GM12878 (cell line): ENCODE data around the gene RHBG. TPM values are rescaled to one million over a fixed set of nuclear protein-coding genes. Genes with fewer than 3 reads are reported as not detected.

Source experiments
- ATAC-seq: fragments of 200-7000 bp; cut with Tn5 transposase; 3 replicates; pipeline ENCODE4 v1.9.1; 2020; ENCODE audit warnings: mild to moderate bottlenecking, moderate library complexity
- BruUV-seq: library from RNA; stranded (reverse); fragments of 400-500 nt; replicated peaks from 2 replicates; lab custom pipeline; 2021; lab: Mats Ljungman, UMichigan
- CTCF ChIA-PET: fragments of 300-600 bp; sonication (Branson Sonifier 250); formaldehyde crosslinking; extraction: SDS; loops from one replicate; lab custom pipeline; 2021; ENCODE audit warnings: inconsistent platforms; lab: Yijun Ruan, JAX
- POLR2A ChIA-PET: fragments of 350-600 bp; formaldehyde crosslinking; extraction: SDS; loops from one replicate; lab custom pipeline; 2021; ENCODE audit warnings: inconsistent platforms; lab: Charles Lee
- RAD21 ChIA-PET: fragments of 300-600 bp; sonication (Branson Sonifier 250); formaldehyde crosslinking; loops from one replicate; lab custom pipeline; 2023; ENCODE audit warnings: antibody characterized with exemption; ENCODE audit not compliant: unreplicated experiment; lab: Charles Lee
- SMC1A ChIA-PET: fragments of 300-600 bp; sonication (Branson Sonifier 250); formaldehyde crosslinking; loops from one replicate; lab custom pipeline; 2023; ENCODE audit not compliant: unreplicated experiment, uncharacterized antibody; lab: Charles Lee
- DNase-seq: peaks from one replicate; pipeline ENCODE4 v3.0.0-alpha.2; 2011; ENCODE audit warnings: low read depth, low spot score
- FAIRE-seq: peaks from 3 replicates; lab custom pipeline; 2011; peaks lifted over from hg19 to GRCh38; lab: Jason Lieb, UNC
- H2AFZ ChIP-seq: 2 replicates; pipeline ENCODE4 v1.6.0; 2011; ENCODE audit warnings: low read depth, low read length, control low read depth; ENCODE audit not compliant: control insufficient read depth
- H3K27ac ChIP-seq: 2 replicates; pipeline ENCODE4 v1.5.1; 2011; ENCODE audit warnings: control low read depth; ENCODE audit not compliant: control insufficient read depth, insufficient read depth
- H3K27me3 ChIP-seq, 2 experiments: replicated peaks in 1 of 2; 2 replicates each; pipeline versions ENCODE4 v1.6.0 to v1.6.1; 2011; ENCODE audit warnings: low read length in 1 of 2; ENCODE audit not compliant: control insufficient read depth in 2 of 2, insufficient read depth in 2 of 2
- H3K36me3 ChIP-seq, 2 experiments: 2 replicates each; pipeline ENCODE4 v1.5.1; 2011; ENCODE audit warnings: low read length in 1 of 2; ENCODE audit not compliant: control insufficient read depth in 2 of 2, insufficient read depth in 2 of 2
- H3K4me1 ChIP-seq: 2 replicates; pipeline ENCODE4 v1.6.1; 2011; ENCODE audit warnings: mild to moderate bottlenecking, low read length, moderate library complexity, mixed read lengths; ENCODE audit not compliant: control insufficient read depth, insufficient read depth
- H3K4me2 ChIP-seq: 2 replicates; pipeline ENCODE4 v1.6.0; 2011; ENCODE audit warnings: control low read depth; ENCODE audit not compliant: control insufficient read depth, insufficient read depth
- H3K4me3 ChIP-seq: fragments of 200-600 bp; sonication (generic); 2 replicates; pipeline ENCODE4 v1.5.1; 2016
- H3K79me2 ChIP-seq: 2 replicates; pipeline ENCODE4 v1.6.0; 2011; ENCODE audit warnings: low read length; ENCODE audit not compliant: control insufficient read depth, insufficient read depth
- H3K9ac ChIP-seq: 2 replicates; pipeline ENCODE4 v1.8.0; 2011; ENCODE audit warnings: low read length, control low read depth, mixed read lengths; ENCODE audit not compliant: control insufficient read depth, insufficient read depth
- H3K9me3 ChIP-seq: replicated peaks from 3 replicates; pipeline ENCODE4 v1.5.1; 2011; ENCODE audit warnings: mild to moderate bottlenecking, low read length; ENCODE audit not compliant: control insufficient read depth, insufficient read depth
- H4K20me1 ChIP-seq: 2 replicates; pipeline ENCODE4 v1.6.0; 2011; ENCODE audit not compliant: control insufficient read depth, insufficient read depth
- BACH1 ChIP-seq: fragments of 450-650 bp; IDR thresholded peaks from 2 replicates; pipeline ENCODE4 v1.6.1; 2017; ENCODE audit warnings: mild to moderate bottlenecking, borderline replicate concordance
- IKZF1 ChIP-seq: fragments of 450-650 bp; conservative IDR thresholded peaks from 2 replicates; pipeline ENCODE4 v1.6.1; 2017; ENCODE audit warnings: antibody characterized with exemption, mild to moderate bottlenecking
- IKZF2 ChIP-seq, 2 experiments: fragments of 450-650 bp; IDR thresholded peaks; 2 replicates each; pipeline ENCODE4 v1.6.1; 2017; ENCODE audit warnings: mild to moderate bottlenecking in 2 of 2, moderate library complexity in 2 of 2
- NFYB ChIP-seq: IDR thresholded peaks from 2 replicates; pipeline ENCODE4 v1.6.1; 2011; ENCODE audit warnings: low read depth, mild to moderate bottlenecking, low read length, improper control_type of control experiment, moderate library complexity; ENCODE audit not compliant: insufficient read depth
- NRF1 ChIP-seq: conservative IDR thresholded peaks from 2 replicates; pipeline ENCODE4 v1.6.1; 2011; ENCODE audit warnings: mild to moderate bottlenecking, low read depth, low read length, improper control_type of control experiment
- SREBF2 ChIP-seq: IDR thresholded peaks from 2 replicates; pipeline ENCODE4 v1.6.1; 2012; ENCODE audit warnings: mild to moderate bottlenecking, low read length
- ZBED1 ChIP-seq: IDR thresholded peaks from 2 replicates; pipeline ENCODE4 v1.6.1; 2016; ENCODE audit warnings: borderline replicate concordance
- ZNF207 ChIP-seq: fragments of 450-650 bp; IDR thresholded peaks from 2 replicates; pipeline ENCODE4 v1.6.1; 2014; ENCODE audit warnings: antibody characterized with exemption, mild to moderate bottlenecking, borderline replicate concordance
- ZNF622 ChIP-seq: fragments of 450-650 bp; IDR thresholded peaks from 2 replicates; pipeline ENCODE4 v1.6.1; 2017; ENCODE audit warnings: mild to moderate bottlenecking, inconsistent platforms
- WGBS: methylation state at CpG from one replicate; pipeline ENCODE4 v1.1.6; 2016; ENCODE audit warnings: low lambda C conversion rate; ENCODE audit not compliant: insufficient replicate concordance, insufficient coverage; ENCODE audit errors: missing lambda C conversion rate; 5-methylcytosine and 5-hydroxymethylcytosine counted together
- in situ Hi-C: fragments of 300-500 bp; cut with MboI; formaldehyde crosslinking; loops from 9 replicates; pipeline ENCODE4 v1.14.3; 2018; ENCODE audit warnings: mixed read lengths
- intact Hi-C: fragments of 100-400 bp; cut with micrococcal nuclease; formaldehyde crosslinking; loops from one replicate; pipeline ENCODE4 v1.14.2; 2022; ENCODE audit not compliant: unreplicated experiment
- polyA plus RNA-seq, 11 experiments: library from polyadenylated mRNA; depleted of rRNA in 4 of 11; unstranded in 6 of 11; stranded (reverse) in 5 of 11; fragments of >200 nt; fragmentation: Nextera tagmentation in 4 of 11; fragmentation: Illumina TruSeq in 1 of 11; extraction: Ambion mirVana in 4 of 11; extraction: Trizol in 1 of 11; gene quantifications; 1 replicate in 1 of 11; 2 replicates in 10 of 11; pipeline versions ENCODE4 v1.2.1 to v1.2.3, GENCODE V29; 2011 to 2016; ENCODE audit warnings: inconsistent platforms in 2 of 11, missing spikeins in 2 of 11, low read depth in 1 of 11
- total RNA-seq, 4 experiments: library from RNA; depleted of rRNA in 3 of 4; stranded (reverse); fragments of >200 nt in 3 of 4; fragmentation: Illumina TruSeq in 1 of 4; extraction: Trizol in 1 of 4; gene quantifications; 2 replicates each; pipeline versions ENCODE4 v1.2.1 to v1.2.3, GENCODE V29; 2013 to 2021
- TF ChIP-seq, protein P1 (sequence below): fragments of 450-650 bp; IDR thresholded peaks from 2 replicates; pipeline ENCODE4 v1.6.1; 2017; ENCODE audit warnings: mild to moderate bottlenecking, moderate library complexity

The RHBG gene
- total and polyA plus RNA-seq, 10 of the 15 experiments (the other 5 are each of a cell fraction or from before 2014, with no cell fraction given) = not detected

DNA sequence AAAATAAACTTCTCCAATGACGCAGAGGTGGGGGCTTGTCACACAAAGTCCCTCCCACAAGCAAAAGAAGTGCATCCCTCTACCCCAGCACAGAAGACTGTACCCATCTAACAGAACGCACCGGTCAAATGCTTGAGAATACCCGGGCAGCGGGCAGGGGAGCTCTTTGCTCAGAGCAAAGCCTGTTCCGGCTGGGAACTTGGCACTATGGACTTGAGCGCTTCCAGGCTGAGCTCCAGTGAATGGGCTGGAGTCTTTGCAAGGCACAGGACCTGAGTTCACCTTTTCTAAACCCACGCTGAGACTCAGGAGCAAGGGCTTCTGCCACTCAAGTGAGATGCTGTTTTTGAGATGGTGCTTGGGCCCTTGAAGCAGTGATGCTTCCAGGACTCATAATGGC lies 20.3 kb downstream of the RHBG start:
- Histone ChIP-seq H3K9ac (no peak overlapping the region), H2AFZ (no peak overlapping the region), H3K4me2 (no peak overlapping the region), H3K27me3 (peaks cover 6 to 11% of the 10 kb centered on the region in 2 experiments), H3K79me2 (no peaks in the 10 kb centered on the region), H3K27ac (no peak overlapping the region), H3K9me3 (no peaks in the 10 kb centered on the region), H3K4me1 (no peaks in the 10 kb centered on the region), H3K4me3 (no peak overlapping the region), H3K36me3 (no peaks in the 10 kb centered on the region), H4K20me1 (no peaks in the 10 kb centered on the region)
- intact Hi-C loops = no loop called here
- RAD21 ChIA-PET = interaction anchor here (1.1 to 1.7 kb wide), 2 partner anchors 54 to 56 kb away, joined by 3 to 6 read pairs; no protein-coding TSS in a partner anchor
- WGBS = 64% methylated on average over 8 of the region's 8 CpGs
- POLR2A ChIA-PET = no interaction called here
- ATAC-seq = no peak
- no peak for DNase-seq
- no TSS peak for BruUV-seq
- FAIRE-seq = no peak
- CTCF ChIA-PET = interaction anchor here (0.7 to 2.7 kb wide), 2 partner anchors 57 to 68 kb away, joined by 3 to 14 read pairs; no protein-coding TSS in a partner anchor
- TF ChIP-seq ZBED1 (no peak), ZNF207 (no peak), IKZF1 (no peak), SREBF2 (no peak), BACH1 (no peak), IKZF2 (IDR thresholded peaks at IDR 0.05) (no peak), ZNF622 (no peak), NRF1 (no peak), NFYB (no peak)
- TF ChIP-seq, protein P1, sequence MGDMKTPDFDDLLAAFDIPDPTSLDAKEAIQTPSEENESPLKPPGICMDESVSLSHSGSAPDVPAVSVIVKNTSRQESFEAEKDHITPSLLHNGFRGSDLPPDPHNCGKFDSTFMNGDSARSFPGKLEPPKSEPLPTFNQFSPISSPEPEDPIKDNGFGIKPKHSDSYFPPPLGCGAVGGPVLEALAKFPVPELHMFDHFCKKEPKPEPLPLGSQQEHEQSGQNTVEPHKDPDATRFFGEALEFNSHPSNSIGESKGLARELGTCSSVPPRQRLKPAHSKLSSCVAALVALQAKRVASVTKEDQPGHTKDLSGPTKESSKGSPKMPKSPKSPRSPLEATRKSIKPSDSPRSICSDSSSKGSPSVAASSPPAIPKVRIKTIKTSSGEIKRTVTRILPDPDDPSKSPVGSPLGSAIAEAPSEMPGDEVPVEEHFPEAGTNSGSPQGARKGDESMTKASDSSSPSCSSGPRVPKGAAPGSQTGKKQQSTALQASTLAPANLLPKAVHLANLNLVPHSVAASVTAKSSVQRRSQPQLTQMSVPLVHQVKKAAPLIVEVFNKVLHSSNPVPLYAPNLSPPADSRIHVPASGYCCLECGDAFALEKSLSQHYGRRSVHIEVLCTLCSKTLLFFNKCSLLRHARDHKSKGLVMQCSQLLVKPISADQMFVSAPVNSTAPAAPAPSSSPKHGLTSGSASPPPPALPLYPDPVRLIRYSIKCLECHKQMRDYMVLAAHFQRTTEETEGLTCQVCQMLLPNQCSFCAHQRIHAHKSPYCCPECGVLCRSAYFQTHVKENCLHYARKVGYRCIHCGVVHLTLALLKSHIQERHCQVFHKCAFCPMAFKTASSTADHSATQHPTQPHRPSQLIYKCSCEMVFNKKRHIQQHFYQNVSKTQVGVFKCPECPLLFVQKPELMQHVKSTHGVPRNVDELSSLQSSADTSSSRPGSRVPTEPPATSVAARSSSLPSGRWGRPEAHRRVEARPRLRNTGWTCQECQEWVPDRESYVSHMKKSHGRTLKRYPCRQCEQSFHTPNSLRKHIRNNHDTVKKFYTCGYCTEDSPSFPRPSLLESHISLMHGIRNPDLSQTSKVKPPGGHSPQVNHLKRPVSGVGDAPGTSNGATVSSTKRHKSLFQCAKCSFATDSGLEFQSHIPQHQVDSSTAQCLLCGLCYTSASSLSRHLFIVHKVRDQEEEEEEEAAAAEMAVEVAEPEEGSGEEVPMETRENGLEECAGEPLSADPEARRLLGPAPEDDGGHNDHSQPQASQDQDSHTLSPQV = no peak
- in situ Hi-C loops = loop anchor here (5.0 kb wide), 1 partner anchor 218 kb away; no protein-coding TSS in a partner anchor
- SMC1A ChIA-PET = interaction anchor here (0.6 to 3.0 kb wide), 4 partner anchors 31 to 135 kb away, joined by 3 to 14 read pairs (median 4); no protein-coding TSS in a partner anchor
